SK-N-MC (cell line): ENCODE data around the gene SEL1L3.

ENCODE experiments used
- DNase-seq: peaks from one replicate; pipeline ENCODE4 v3.0.0-alpha.2; 2011; ENCODE audit warnings: low read depth, low spot score
- H3K27ac ChIP-seq: fragments of 200-600 bp; sonication (generic); 2 replicates; pipeline ENCODE4 v1.5.1; 2016; ENCODE audit warnings: mixed run types
- H3K36me3 ChIP-seq: fragments of 200-600 bp; sonication (generic); 2 replicates; pipeline ENCODE4 v1.6.1; 2017; ENCODE audit warnings: antibody characterized with exemption, low read length, mixed read lengths; ENCODE audit not compliant: insufficient read depth
- H3K4me3 ChIP-seq: fragments of 200-600 bp; sonication (generic); 2 replicates; pipeline ENCODE4 v1.5.1; 2016
- H3K9ac ChIP-seq: fragments of 200-600 bp; sonication (generic); 2 replicates; pipeline ENCODE4 v1.8.0; 2017; ENCODE audit warnings: mixed run types, mixed read lengths; ENCODE audit not compliant: insufficient read length
- H3K9me3 ChIP-seq: fragments of 200-600 bp; sonication (generic); 2 replicates; pipeline ENCODE4 v1.6.1; 2017; ENCODE audit warnings: low read depth, mild to moderate bottlenecking, antibody characterized with exemption, low read length, moderate library complexity, mixed read lengths
- EZH2 ChIP-seq: fragments of 200-600 bp; sonication (generic); IDR thresholded peaks from one replicate; pipeline ENCODE4 v1.6.1; 2017; ENCODE audit warnings: antibody characterized with exemption
- FOXP2 ChIP-seq: optimal IDR thresholded peaks from 2 replicates; pipeline ENCODE3; 2011; ENCODE audit warnings: mild to moderate bottlenecking, moderate library complexity; ENCODE audit not compliant: insufficient read depth; ENCODE audit errors: extremely low read length, control extremely low read depth
- POLR2AphosphoS5 ChIP-seq: IDR thresholded peaks from 2 replicates; pipeline ENCODE4 v1.6.1; 2012; ENCODE audit warnings: mild to moderate bottlenecking, low read depth, low read length, borderline replicate concordance

The SEL1L3 gene

DNA sequence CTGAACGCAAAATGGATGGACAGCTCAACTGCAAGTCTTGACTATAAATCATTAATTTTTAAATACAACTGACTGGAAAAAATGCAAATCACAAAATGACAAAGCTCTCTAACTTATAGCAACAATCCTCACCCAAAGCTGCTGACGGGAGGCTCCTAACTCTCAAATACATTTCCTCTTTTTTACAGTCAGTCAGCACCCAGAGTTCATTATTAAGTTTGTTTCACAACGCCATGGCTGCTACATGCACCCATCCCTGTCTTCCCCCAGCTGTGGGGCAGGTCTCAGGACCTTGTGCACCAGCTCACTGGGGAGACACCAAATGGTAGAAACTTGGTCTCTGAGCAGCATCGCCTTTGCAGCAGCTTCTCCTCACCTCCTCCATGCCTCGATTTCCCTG is 109.5 kb downstream of the SEL1L3 start:
- no peak overlapping the region for H3K27ac ChIP-seq
- no peak overlapping the region for H3K9ac ChIP-seq
- H3K4me3 ChIP-seq: no peak overlapping the region
- DNase-seq: no peak
- H3K36me3 ChIP-seq: no peaks in the 10 kb centered on the region
- TF ChIP-seq FOXP2: no peak
- no peak for TF ChIP-seq EZH2
- no peak for TF ChIP-seq POLR2AphosphoS5
- H3K9me3 ChIP-seq: no peaks in the 10 kb centered on the region

DNA sequence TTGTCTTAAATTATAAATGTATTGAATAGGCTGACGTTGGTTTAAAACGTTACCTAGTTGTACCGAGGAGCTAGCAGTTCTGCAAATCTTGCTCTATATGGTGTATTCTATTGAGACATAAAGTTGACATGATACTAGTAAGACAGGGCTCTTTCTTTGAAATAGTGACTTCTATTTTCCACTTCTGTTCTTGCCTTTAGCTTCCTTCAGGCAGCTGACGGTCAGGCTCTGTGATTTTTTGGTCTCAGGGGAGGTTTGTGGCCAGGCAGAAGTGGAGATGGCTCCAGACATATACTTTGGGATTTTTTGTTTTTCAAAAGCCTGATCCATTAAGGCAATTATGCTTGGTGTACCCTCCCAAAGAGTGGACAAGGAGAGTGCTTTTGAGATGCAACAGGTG is 111.9 kb downstream of the SEL1L3 start:
- DNase-seq: no peak
- TF ChIP-seq FOXP2 (no peak), POLR2AphosphoS5 (no peak), EZH2 (no peak)
- Histone ChIP-seq H3K36me3 (no peaks in the 10 kb centered on the region), H3K9ac (no peak overlapping the region), H3K4me3 (no peak overlapping the region), H3K27ac (no peak overlapping the region), H3K9me3 (no peaks in the 10 kb centered on the region)

DNA sequence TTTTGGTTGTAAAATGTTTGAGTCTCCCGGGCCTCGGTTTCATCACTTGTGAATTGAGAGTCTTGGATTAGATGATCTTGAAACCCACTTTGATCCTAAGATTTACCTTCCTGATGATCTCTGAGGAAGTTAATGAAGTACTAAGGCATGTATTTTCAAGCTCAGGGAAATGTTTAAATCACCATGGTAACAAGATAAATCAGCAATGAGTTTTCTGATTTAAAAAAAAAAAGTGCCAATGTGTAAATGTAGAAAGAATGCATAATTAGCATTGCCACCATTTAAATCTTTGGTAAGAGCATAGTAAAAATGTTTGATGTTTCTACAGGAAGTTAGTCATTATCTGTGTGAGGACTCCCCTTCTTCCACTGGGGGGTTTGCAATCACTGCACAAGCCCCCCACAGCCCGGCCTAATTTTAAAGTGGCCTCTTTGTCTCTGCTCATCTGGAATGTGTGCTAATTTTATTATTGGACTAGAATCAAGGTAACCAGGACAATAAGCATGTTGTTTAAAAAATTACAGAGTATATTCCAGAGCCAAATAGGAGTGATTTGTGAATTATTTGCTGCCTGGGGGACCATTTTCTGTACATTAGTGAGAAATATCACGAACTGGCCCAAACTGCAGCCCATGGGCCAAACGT is 113.5 kb downstream of the SEL1L3 start:
- no peaks in the 10 kb centered on the region for H3K9me3 ChIP-seq
- no peak overlapping the region for H3K27ac ChIP-seq
- DNase-seq: no peak
- no peaks in the 10 kb centered on the region for H3K36me3 ChIP-seq
- H3K4me3 ChIP-seq: no peak overlapping the region
- H3K9ac ChIP-seq: no peak overlapping the region
- TF ChIP-seq FOXP2: no peak
- TF ChIP-seq POLR2AphosphoS5: no peak
- no peak for TF ChIP-seq EZH2

DNA sequence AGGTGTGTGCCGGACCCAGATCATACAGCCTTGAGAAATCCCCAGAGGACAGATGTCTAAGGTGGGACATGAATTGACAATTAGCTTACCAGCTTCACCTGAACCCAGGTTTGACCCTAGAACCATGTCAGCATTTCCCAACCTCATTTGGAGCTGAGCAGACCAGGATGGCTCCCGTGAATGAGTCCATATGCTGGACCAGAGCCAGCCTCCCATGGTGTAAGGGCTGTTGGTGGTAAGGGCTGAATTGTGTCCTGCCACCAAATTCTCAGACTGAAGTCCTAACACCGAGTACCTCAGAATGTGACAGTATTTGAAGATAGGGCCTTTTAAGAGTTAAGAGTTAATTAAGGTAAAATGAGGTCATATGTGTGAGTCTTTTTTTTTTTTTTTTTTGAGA is 118.8 kb downstream of the SEL1L3 start:
- Histone ChIP-seq H3K9me3 (no peaks in the 10 kb centered on the region), H3K4me3 (no peak overlapping the region), H3K9ac (no peak overlapping the region), H3K27ac (no peak overlapping the region), H3K36me3 (no peaks in the 10 kb centered on the region)
- DNase-seq: no peak
- no peak for TF ChIP-seq FOXP2
- TF ChIP-seq EZH2: no peak
- no peak for TF ChIP-seq POLR2AphosphoS5

DNA sequence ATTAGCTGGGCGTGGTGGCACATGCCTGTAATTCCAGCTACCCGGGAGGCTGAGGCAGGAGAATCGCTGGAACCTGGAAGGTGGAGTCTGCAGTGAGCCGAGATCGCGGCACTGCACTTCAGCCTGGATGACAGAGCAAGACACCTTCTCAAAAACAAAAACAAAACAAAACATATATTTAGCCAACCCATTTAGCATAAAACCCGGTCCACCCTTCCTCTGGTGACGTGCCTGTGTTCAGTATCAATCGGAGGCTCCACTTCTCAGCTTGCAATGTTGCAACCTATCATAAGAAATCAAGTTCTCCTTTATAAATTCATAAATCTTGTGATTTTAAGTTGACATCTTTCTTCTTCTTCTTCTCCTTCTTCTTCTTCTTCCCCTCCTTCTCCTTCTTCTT is 133.2 kb downstream of the SEL1L3 start:
- TF ChIP-seq EZH2 (no peak), FOXP2 (no peak), POLR2AphosphoS5 (no peak)
- H3K9ac ChIP-seq: no peak overlapping the region
- no peaks in the 10 kb centered on the region for H3K36me3 ChIP-seq
- no peak for DNase-seq
- H3K9me3 ChIP-seq: no peaks in the 10 kb centered on the region
- H3K4me3 ChIP-seq: no peak overlapping the region
- no peak overlapping the region for H3K27ac ChIP-seq

DNA sequence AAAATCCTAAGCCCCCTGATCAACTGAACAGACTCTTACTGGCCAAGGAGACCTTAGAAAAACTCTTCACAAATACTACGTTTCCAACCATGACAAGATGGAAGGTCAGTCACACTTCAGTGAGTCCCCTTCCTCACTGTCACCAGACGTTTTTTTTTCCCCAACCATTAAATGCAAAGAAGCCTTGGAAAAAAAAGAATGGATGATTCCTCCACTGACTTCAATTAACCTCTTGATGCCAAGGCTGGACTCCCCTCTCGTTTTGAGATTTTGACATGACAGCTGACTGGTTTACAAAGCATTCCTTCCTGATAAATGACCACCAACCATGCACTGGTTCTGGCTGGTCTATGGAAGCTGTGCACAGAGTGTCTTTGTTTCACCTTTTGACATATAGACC is 133.9 kb downstream of the SEL1L3 start:
- Histone ChIP-seq H3K9me3 (no peaks in the 10 kb centered on the region), H3K9ac (no peak overlapping the region), H3K4me3 (no peak overlapping the region), H3K36me3 (no peaks in the 10 kb centered on the region), H3K27ac (no peak overlapping the region)
- DNase-seq: no peak
- TF ChIP-seq EZH2: no peak
- no peak for TF ChIP-seq FOXP2
- TF ChIP-seq POLR2AphosphoS5: no peak

DNA sequence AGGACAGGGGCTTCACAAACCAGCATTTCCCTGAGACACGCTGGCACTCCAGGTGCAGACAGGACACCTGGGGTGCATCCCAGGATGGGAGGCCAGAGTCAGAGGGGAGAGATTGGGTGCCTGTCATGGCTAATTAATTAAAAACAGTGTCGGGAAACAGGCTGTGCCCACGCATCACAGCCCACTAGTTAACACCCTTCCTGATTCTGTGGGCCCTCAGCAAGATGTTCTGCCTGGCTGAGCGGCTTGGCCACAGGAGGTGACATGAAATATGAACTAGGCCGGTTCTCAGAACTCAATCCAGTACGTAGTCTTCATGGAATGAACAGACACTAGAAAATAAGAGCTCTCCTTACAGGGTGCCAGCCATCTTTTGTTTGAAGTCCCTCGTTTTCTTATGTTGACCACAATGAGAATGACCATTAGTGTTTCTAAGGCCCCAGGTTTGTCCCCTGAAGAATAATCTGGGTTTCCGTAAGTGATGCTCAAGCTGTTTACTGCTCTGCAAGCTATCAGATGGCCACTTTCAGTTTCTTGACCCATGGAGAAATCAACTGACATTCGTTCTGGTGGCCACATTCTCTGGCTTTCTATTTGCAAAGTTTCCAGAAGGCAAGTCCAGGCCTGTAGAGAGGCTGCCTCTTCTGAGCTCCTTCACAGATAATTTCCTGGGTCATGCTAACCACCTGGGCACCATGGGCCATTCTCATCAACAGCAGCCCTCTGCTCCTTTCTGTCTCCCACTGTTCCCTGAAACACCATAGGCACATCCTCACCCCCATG is 134.9 kb downstream of the SEL1L3 start:
- no peak overlapping the region for H3K9ac ChIP-seq
- no peak for DNase-seq
- TF ChIP-seq FOXP2: no peak
- TF ChIP-seq POLR2AphosphoS5: no peak
- no peak for TF ChIP-seq EZH2
- no peaks in the 10 kb centered on the region for H3K9me3 ChIP-seq
- no peak overlapping the region for H3K4me3 ChIP-seq
- H3K27ac ChIP-seq: no peak overlapping the region
- no peaks in the 10 kb centered on the region for H3K36me3 ChIP-seq

DNA sequence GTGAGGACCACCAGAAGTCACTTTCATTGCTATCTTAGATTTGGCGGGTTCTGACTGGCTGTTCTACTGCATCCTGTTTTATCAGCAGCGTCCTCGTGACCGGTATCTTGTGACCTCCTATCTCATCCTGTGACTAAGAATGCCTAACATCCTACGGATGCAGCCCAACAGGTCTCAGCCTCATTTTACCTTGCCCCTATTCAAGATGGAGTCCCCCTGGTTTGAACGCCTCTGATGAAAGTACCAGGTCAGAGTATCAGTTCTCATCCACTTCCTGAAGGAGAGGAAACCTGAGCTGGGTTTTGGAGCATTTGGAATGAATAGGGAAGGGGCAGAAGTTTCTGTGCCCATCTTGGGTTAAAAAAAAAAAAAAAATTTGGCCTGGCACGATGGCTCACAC is 136.9 kb downstream of the SEL1L3 start:
- no peak for DNase-seq
- H3K9me3 ChIP-seq: no peaks in the 10 kb centered on the region
- H3K36me3 ChIP-seq: no peaks in the 10 kb centered on the region
- H3K27ac ChIP-seq: no peak overlapping the region
- no peak for TF ChIP-seq EZH2
- no peak for TF ChIP-seq FOXP2
- no peak for TF ChIP-seq POLR2AphosphoS5
- H3K9ac ChIP-seq: no peak overlapping the region
- no peak overlapping the region for H3K4me3 ChIP-seq
